HL-60/S4 treated with phorbol 12-myristate 13-acetate at 8.2 ng/mL for 4 days and 3 days (cell line): ENCODE measurements around the gene RPL14.

Source experiments
- in situ Hi-C: fragments of 300-500 bp; cut with MboI; formaldehyde crosslinking; loops from 2 replicates; pipeline ENCODE4 v1.15.0; 2022; ENCODE audit warnings: low sequenced_read_pairs

Gene RPL14

DNA sequence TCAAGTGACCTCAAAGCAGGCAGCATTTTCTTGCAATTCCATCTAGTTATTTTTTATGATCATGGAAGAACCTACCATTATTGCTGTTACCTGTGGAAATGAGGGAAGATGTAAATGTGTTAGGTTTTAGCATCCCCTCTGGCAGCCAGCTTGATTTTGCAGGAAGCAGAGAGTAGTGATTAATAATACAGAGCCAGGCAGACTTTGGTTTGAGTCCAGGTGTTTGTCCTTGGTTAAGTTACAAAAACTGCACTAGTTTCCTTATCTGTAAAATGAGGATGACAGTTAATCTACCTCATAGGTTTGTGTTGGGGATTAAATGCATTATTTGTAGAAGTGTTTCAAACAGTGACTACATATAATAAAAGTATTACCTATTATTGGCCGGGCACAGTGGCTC is 60.9 kb downstream of the RPL14 start:
- in situ Hi-C loops, result no loop called here
